GM21576 (cell line): Measurements from ENCODE around the gene SEMA3B.

Experiments
- ATAC-seq: cut with Tn5 transposase; IDR thresholded peaks from one replicate; pipeline ENCODE4 v1.9.1; 2021; ENCODE audit warnings: mild to moderate bottlenecking, moderate library complexity; ENCODE audit not compliant: unreplicated experiment

The SEMA3B gene

GRCh38 chr3:50327129-50327528, 58.2 kb downstream of the SEMA3B start:
- no peak for ATAC-seq
